H1 (cell line): ENCODE measurements around the gene ZNF496. TPM values are rescaled to one million over a fixed set of nuclear protein-coding genes. Genes with fewer than 3 reads are reported as not detected.

ENCODE experiments used
- MAFK ChIP-seq: IDR thresholded peaks from 2 replicates; pipeline ENCODE4 v1.6.1; 2012; ENCODE audit warnings: low read depth, mild to moderate bottlenecking, improper control_type of control experiment, low read length
- SIN3A ChIP-seq, 2 experiments: IDR thresholded peaks in 1 of 2; conservative IDR thresholded peaks in 1 of 2; 2 replicates each; pipeline ENCODE4 v1.6.1; 2011 to 2012; ENCODE audit warnings: low read length in 2 of 2, improper control_type of control experiment in 1 of 2, low read depth in 1 of 2, mild to moderate bottlenecking in 1 of 2
- polyA plus RNA-seq, 7 experiments: library from polyadenylated mRNA; depleted of rRNA in 3 of 7; stranded (reverse) in 5 of 7; unstranded in 2 of 7; fragments of >200 nt in 5 of 7; fragments of 200-250 nt in 2 of 7; gene quantifications; 1 replicate in 5 of 7; 2 replicates in 1 of 7; 4 replicates in 1 of 7; pipeline versions ENCODE4 v1.2.1 to v1.2.3, GENCODE V29; 2011 to 2013; ENCODE audit warnings: missing spikeins in 2 of 7, mixed read lengths in 2 of 7
- total RNA-seq: library from RNA; stranded (reverse); fragmentation: NEBNext Ultra II Directional; extraction: Animal tissue kit (Norgen Biotek cat#: 25700); gene quantifications from 2 replicates; pipeline ENCODE4 v1.2.1, GENCODE V29; 2021
- TF ChIP-seq, protein P1 (sequence below): fragments of 300-600 bp; sonication (generic); IDR thresholded peaks from 2 replicates; pipeline ENCODE4 v1.7.1; 2012; ENCODE audit warnings: low read length, moderate library complexity, mild to moderate bottlenecking, inconsistent platforms; ENCODE audit not compliant: insufficient replicate concordance

ZNF496 gene
- total and polyA plus RNA-seq, 2 of the 8 experiments (the other 6 are each of a cell fraction or from before 2014, with no cell fraction given), result 27.9 to 71.4 TPM

DNA sequence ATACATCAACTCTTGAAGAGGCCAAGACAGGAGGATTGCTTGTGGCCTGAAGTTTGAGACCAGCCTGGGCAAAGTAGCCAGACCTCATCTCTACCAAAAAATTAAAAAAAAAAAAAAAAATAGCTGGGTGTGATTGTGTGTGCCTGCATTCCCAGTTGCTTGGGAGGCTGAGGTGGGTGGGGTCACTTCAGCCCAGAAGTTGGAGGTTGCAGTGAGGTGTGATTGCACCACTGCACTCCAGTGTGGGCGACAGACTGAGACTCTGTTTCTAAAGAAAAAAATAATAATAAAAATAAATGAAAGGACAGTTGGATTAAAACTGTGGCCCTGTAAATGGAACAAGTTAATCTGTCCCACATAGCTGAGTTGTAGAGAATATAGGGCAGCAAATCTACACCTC is 18.9 kb upstream of the ZNF496 start (continued):
- TF ChIP-seq, protein P1, sequence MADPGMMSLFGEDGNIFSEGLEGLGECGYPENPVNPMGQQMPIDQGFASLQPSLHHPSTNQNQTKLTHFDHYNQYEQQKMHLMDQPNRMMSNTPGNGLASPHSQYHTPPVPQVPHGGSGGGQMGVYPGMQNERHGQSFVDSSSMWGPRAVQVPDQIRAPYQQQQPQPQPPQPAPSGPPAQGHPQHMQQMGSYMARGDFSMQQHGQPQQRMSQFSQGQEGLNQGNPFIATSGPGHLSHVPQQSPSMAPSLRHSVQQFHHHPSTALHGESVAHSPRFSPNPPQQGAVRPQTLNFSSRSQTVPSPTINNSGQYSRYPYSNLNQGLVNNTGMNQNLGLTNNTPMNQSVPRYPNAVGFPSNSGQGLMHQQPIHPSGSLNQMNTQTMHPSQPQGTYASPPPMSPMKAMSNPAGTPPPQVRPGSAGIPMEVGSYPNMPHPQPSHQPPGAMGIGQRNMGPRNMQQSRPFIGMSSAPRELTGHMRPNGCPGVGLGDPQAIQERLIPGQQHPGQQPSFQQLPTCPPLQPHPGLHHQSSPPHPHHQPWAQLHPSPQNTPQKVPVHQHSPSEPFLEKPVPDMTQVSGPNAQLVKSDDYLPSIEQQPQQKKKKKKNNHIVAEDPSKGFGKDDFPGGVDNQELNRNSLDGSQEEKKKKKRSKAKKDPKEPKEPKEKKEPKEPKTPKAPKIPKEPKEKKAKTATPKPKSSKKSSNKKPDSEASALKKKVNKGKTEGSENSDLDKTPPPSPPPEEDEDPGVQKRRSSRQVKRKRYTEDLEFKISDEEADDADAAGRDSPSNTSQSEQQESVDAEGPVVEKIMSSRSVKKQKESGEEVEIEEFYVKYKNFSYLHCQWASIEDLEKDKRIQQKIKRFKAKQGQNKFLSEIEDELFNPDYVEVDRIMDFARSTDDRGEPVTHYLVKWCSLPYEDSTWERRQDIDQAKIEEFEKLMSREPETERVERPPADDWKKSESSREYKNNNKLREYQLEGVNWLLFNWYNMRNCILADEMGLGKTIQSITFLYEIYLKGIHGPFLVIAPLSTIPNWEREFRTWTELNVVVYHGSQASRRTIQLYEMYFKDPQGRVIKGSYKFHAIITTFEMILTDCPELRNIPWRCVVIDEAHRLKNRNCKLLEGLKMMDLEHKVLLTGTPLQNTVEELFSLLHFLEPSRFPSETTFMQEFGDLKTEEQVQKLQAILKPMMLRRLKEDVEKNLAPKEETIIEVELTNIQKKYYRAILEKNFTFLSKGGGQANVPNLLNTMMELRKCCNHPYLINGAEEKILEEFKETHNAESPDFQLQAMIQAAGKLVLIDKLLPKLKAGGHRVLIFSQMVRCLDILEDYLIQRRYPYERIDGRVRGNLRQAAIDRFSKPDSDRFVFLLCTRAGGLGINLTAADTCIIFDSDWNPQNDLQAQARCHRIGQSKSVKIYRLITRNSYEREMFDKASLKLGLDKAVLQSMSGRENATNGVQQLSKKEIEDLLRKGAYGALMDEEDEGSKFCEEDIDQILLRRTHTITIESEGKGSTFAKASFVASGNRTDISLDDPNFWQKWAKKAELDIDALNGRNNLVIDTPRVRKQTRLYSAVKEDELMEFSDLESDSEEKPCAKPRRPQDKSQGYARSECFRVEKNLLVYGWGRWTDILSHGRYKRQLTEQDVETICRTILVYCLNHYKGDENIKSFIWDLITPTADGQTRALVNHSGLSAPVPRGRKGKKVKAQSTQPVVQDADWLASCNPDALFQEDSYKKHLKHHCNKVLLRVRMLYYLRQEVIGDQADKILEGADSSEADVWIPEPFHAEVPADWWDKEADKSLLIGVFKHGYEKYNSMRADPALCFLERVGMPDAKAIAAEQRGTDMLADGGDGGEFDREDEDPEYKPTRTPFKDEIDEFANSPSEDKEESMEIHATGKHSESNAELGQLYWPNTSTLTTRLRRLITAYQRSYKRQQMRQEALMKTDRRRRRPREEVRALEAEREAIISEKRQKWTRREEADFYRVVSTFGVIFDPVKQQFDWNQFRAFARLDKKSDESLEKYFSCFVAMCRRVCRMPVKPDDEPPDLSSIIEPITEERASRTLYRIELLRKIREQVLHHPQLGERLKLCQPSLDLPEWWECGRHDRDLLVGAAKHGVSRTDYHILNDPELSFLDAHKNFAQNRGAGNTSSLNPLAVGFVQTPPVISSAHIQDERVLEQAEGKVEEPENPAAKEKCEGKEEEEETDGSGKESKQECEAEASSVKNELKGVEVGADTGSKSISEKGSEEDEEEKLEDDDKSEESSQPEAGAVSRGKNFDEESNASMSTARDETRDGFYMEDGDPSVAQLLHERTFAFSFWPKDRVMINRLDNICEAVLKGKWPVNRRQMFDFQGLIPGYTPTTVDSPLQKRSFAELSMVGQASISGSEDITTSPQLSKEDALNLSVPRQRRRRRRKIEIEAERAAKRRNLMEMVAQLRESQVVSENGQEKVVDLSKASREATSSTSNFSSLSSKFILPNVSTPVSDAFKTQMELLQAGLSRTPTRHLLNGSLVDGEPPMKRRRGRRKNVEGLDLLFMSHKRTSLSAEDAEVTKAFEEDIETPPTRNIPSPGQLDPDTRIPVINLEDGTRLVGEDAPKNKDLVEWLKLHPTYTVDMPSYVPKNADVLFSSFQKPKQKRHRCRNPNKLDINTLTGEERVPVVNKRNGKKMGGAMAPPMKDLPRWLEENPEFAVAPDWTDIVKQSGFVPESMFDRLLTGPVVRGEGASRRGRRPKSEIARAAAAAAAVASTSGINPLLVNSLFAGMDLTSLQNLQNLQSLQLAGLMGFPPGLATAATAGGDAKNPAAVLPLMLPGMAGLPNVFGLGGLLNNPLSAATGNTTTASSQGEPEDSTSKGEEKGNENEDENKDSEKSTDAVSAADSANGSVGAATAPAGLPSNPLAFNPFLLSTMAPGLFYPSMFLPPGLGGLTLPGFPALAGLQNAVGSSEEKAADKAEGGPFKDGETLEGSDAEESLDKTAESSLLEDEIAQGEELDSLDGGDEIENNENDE, result no peak
- TF ChIP-seq SIN3A (conservative IDR thresholded peaks at IDR 0.05 in 1 of 2, IDR thresholded peaks at IDR 0.05 in 1 of 2; ENCODE audit: low read depth in 1 of 2, low read length in 2 of 2) (no peak), MAFK (no peak)
